HCT116 (cell line): ENCODE measurements around the gene FTO. TPM values are rescaled to one million over a fixed set of nuclear protein-coding genes. Genes with fewer than 3 reads are reported as not detected.

Source experiments
- ATAC-seq: fragments of 200-7000 bp; cut with Tn5 transposase; 2 replicates; pipeline ENCODE4 v1.9.1; 2020; ENCODE audit warnings: mild to moderate bottlenecking, moderate library complexity
- BruUV-seq: library from RNA; stranded (reverse); fragments of 400-500 nt; replicated peaks from 2 replicates; lab custom pipeline; 2021; lab: Mats Ljungman, UMichigan
- CTCF ChIA-PET: fragments of 300-600 bp; sonication (Branson Sonifier 250); formaldehyde crosslinking; loops from one replicate; lab custom pipeline; 2021; ENCODE audit warnings: antibody characterized with exemption; lab: Charles Lee
- POLR2A ChIA-PET: fragments of 300-600, 350-600 bp; sonication (Branson Sonifier 250); formaldehyde crosslinking; loops from one replicate; lab custom pipeline; 2021; ENCODE audit warnings: antibody characterized with exemption; lab: Charles Lee
- RAD21 ChIA-PET, 2 experiments: fragments of 300-600 bp; sonication (Branson Sonifier 250); formaldehyde crosslinking; loops; one replicate each; lab custom pipeline; 2023; ENCODE audit warnings: low total read pairs in 2 of 2; ENCODE audit not compliant: uncharacterized antibody in 2 of 2, unreplicated experiment in 2 of 2, low non-redundant PET in 1 of 2; lab: Charles Lee
- DNase-seq: peaks from one replicate; pipeline ENCODE4 v3.0.0-alpha.2; 2010; ENCODE audit warnings: low read depth, low spot score
- H2AFZ ChIP-seq: fragments of 200-600 bp; shearing (Covaris generic), sonication (generic); 2 replicates; pipeline ENCODE4 v1.6.1; 2017; ENCODE audit warnings: low read depth, mixed run types, mixed read lengths, antibody characterized with exemption, low read length; ENCODE audit not compliant: poor library complexity, severe bottlenecking
- H3K27ac ChIP-seq: 2 replicates; pipeline ENCODE4 v1.5.1; 2012; ENCODE audit warnings: low read depth, low read length
- H3K27me3 ChIP-seq: fragments of 200-600 bp; sonication (generic); 2 replicates; pipeline ENCODE4 v1.6.1; 2016; ENCODE audit warnings: mixed run types, low read length, mixed read lengths; ENCODE audit not compliant: insufficient read depth
- H3K36me3 ChIP-seq, 2 experiments: fragments of 200-500 bp in 1 of 2; fragments of 200-600 bp in 1 of 2; sonication (Bioruptor generic) in 1 of 2; sonication (generic) in 1 of 2; 2 replicates each; pipeline versions ENCODE4 v1.5.1 to v1.6.1; 2014 to 2016; ENCODE audit warnings: low read length in 2 of 2, inconsistent platforms in 1 of 2, mixed read lengths in 1 of 2, mixed run types in 1 of 2; ENCODE audit not compliant: insufficient read depth in 2 of 2, control insufficient read depth in 1 of 2
- H3K4me1 ChIP-seq, 2 experiments: fragments of 200-600 bp in 1 of 2; sonication (generic) in 1 of 2; 2 replicates each; pipeline versions ENCODE4 v1.5.1 to v1.6.1; 2012 to 2017; ENCODE audit warnings: low read length in 2 of 2, inconsistent platforms in 1 of 2, mild to moderate bottlenecking in 1 of 2, mixed read lengths in 1 of 2, mixed run types in 1 of 2, moderate library complexity in 1 of 2; ENCODE audit not compliant: insufficient read depth in 2 of 2, control insufficient read depth in 1 of 2
- H3K4me2 ChIP-seq: fragments of 200-600 bp; sonication (generic); 2 replicates; pipeline ENCODE4 v1.6.1; 2017; ENCODE audit warnings: mixed run types, low read length, mixed read lengths
- H3K4me3 ChIP-seq, 2 experiments: fragments of 200-600 bp in 1 of 2; sonication (generic) in 1 of 2; replicated peaks in 1 of 2; 2 replicates each; pipeline ENCODE4 v1.5.1; 2011 to 2016; ENCODE audit warnings: low read length in 2 of 2, control low read depth in 1 of 2, low read depth in 1 of 2, mild to moderate bottlenecking in 1 of 2, mixed read lengths in 1 of 2, mixed run types in 1 of 2
- H3K79me2 ChIP-seq: fragments of 200-600 bp; sonication (generic); 2 replicates; pipeline ENCODE4 v1.6.1; 2017; ENCODE audit warnings: mild to moderate bottlenecking, mixed run types, low read length, moderate library complexity, mixed read lengths; ENCODE audit not compliant: insufficient read depth
- H3K9ac ChIP-seq: fragments of 200-600 bp; sonication (generic); 2 replicates; pipeline ENCODE4 v1.6.1; 2016; ENCODE audit warnings: low read length, mixed read lengths
- H3K9me2 ChIP-seq: fragments of 200-600 bp; sonication (generic), shearing (Covaris generic); 2 replicates; pipeline ENCODE4 v1.6.1; 2017; ENCODE audit warnings: mixed run types, mild to moderate bottlenecking, moderate library complexity; ENCODE audit not compliant: insufficient read depth
- H3K9me3 ChIP-seq, 2 experiments: fragments of 200-500 bp in 1 of 2; fragments of 200-600 bp in 1 of 2; sonication (Bioruptor generic) in 1 of 2; sonication (generic) in 1 of 2; 2 replicates each; pipeline ENCODE4 v1.6.1; 2014 to 2017; ENCODE audit warnings: low read length in 2 of 2, mixed read lengths in 2 of 2, inconsistent platforms in 1 of 2, low read depth in 1 of 2, mild to moderate bottlenecking in 1 of 2, mixed run types in 1 of 2, moderate library complexity in 1 of 2; ENCODE audit not compliant: control insufficient read depth in 1 of 2, insufficient read depth in 1 of 2
- H4K20me1 ChIP-seq: fragments of 200-600 bp; sonication (generic), shearing (Covaris generic); 2 replicates; pipeline ENCODE4 v1.6.1; 2017; ENCODE audit warnings: mixed run types, mild to moderate bottlenecking, moderate library complexity; ENCODE audit not compliant: insufficient read depth
- CEBPB ChIP-seq: IDR thresholded peaks from 2 replicates; pipeline ENCODE4 v1.6.1; 2012; ENCODE audit warnings: low read depth
- EGR1 ChIP-seq: IDR thresholded peaks from 2 replicates; pipeline ENCODE4 v1.6.1; 2012; ENCODE audit warnings: low read depth
- EZH2 ChIP-seq: fragments of 200-600 bp; sonication (generic); IDR thresholded peaks from 2 replicates; pipeline ENCODE4 v1.6.1; 2017; ENCODE audit warnings: antibody characterized with exemption, mixed run types
- EZH2phosphoT487 ChIP-seq: fragments of 200-600 bp; IDR thresholded peaks from 2 replicates; pipeline ENCODE4 v1.6.1; 2018; ENCODE audit warnings: antibody characterized with exemption, borderline replicate concordance
- FOSL1 ChIP-seq: IDR thresholded peaks from 2 replicates; pipeline ENCODE4 v1.6.1; 2012; ENCODE audit warnings: low read depth
- JUND ChIP-seq: IDR thresholded peaks from 2 replicates; pipeline ENCODE4 v1.6.1; 2012
- RAD21 ChIP-seq: IDR thresholded peaks from 2 replicates; pipeline ENCODE4 v1.6.1; 2012; ENCODE audit warnings: low read depth, mild to moderate bottlenecking
- SRF ChIP-seq: IDR thresholded peaks from 2 replicates; pipeline ENCODE4 v1.6.1; 2012; ENCODE audit warnings: low read depth
- TCF7L2 ChIP-seq: IDR thresholded peaks from 2 replicates; pipeline ENCODE4 v1.7.0; 2011; ENCODE audit warnings: borderline replicate concordance, inconsistent platforms; ENCODE audit not compliant: insufficient read depth, insufficient read length; ENCODE audit errors: extremely low read depth
- ZBTB33 ChIP-seq: IDR thresholded peaks from 2 replicates; pipeline ENCODE4 v1.6.1; 2011; ENCODE audit warnings: mild to moderate bottlenecking, low read length, moderate library complexity; ENCODE audit not compliant: insufficient replicate concordance; ENCODE audit errors: extremely low read depth
- ZFX ChIP-seq: fragments of 450-650 bp; IDR thresholded peaks from 2 replicates; pipeline ENCODE4 v1.6.1; 2017
- ZNF274 ChIP-seq: fragments of 200-500 bp; sonication (Bioruptor generic); IDR thresholded peaks from 2 replicates; pipeline ENCODE4 v1.6.1; 2014; ENCODE audit warnings: mild to moderate bottlenecking, low read depth, low read length, inconsistent platforms
- intact Hi-C: fragments of 100-400 bp; cut with micrococcal nuclease; formaldehyde crosslinking; loops from 2 replicates; pipeline ENCODE4 v1.10.0; 2022
- total RNA-seq: library from RNA; stranded (reverse); gene quantifications from one replicate; pipeline ENCODE4 v1.2.1, GENCODE V29; 2021; ENCODE audit not compliant: unreplicated experiment
- TF ChIP-seq, protein P1 (sequence below), 3 experiments: fragments of 200-600 bp in 1 of 3; sonication (generic) in 1 of 3; IDR thresholded peaks in 2 of 3; conservative IDR thresholded peaks in 1 of 3; 2 replicates each; pipeline ENCODE4 v1.5.1; 2012 to 2017; ENCODE audit warnings: low read depth in 2 of 3, low read length in 2 of 3, antibody characterized with exemption in 1 of 3, borderline replicate concordance in 1 of 3, control low read depth in 1 of 3, mild to moderate bottlenecking in 1 of 3, mixed read lengths in 1 of 3, mixed run types in 1 of 3, moderate library complexity in 1 of 3; ENCODE audit not compliant: insufficient read depth in 1 of 3
- TF ChIP-seq, protein P2 (sequence below): IDR thresholded peaks from 2 replicates; pipeline ENCODE4 v1.6.1; 2012

FTO gene
- total RNA-seq, 1 experiment from 2014 or later, result 55.2 TPM

- H3K27ac ChIP-seq, result no peak overlapping the region
- no peaks in the 10 kb centered on the region for H3K27me3 ChIP-seq
- TF ChIP-seq SRF, result no peak
- no peak for TF ChIP-seq ZFX
- TF ChIP-seq, protein P1, sequence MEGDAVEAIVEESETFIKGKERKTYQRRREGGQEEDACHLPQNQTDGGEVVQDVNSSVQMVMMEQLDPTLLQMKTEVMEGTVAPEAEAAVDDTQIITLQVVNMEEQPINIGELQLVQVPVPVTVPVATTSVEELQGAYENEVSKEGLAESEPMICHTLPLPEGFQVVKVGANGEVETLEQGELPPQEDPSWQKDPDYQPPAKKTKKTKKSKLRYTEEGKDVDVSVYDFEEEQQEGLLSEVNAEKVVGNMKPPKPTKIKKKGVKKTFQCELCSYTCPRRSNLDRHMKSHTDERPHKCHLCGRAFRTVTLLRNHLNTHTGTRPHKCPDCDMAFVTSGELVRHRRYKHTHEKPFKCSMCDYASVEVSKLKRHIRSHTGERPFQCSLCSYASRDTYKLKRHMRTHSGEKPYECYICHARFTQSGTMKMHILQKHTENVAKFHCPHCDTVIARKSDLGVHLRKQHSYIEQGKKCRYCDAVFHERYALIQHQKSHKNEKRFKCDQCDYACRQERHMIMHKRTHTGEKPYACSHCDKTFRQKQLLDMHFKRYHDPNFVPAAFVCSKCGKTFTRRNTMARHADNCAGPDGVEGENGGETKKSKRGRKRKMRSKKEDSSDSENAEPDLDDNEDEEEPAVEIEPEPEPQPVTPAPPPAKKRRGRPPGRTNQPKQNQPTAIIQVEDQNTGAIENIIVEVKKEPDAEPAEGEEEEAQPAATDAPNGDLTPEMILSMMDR (IDR thresholded peaks at IDR 0.05 in 2 of 3, conservative IDR thresholded peaks at IDR 0.05 in 1 of 3; ENCODE audit: borderline replicate concordance in 1 of 3, insufficient read depth in 1 of 3, low read depth in 2 of 3, low read length in 2 of 3), result no peak
- no peak for TF ChIP-seq RAD21
- no peak for TF ChIP-seq EZH2
- TF ChIP-seq ZNF274, result no peak
- no peak for TF ChIP-seq TCF7L2
- H3K9me2 ChIP-seq, result no peaks in the 10 kb centered on the region
- H3K36me3 ChIP-seq, result no peaks in the 10 kb centered on the region
- H3K4me2 ChIP-seq, result no peak overlapping the region
- no peaks in the 10 kb centered on the region for H3K9me3 ChIP-seq
- DNase-seq (no peak), ATAC-seq (no peak)
- no TSS peak for BruUV-seq
- H3K4me1 ChIP-seq, result no peaks in the 10 kb centered on the region
- no peak overlapping the region for H2AFZ ChIP-seq
- no peaks in the 10 kb centered on the region for H3K79me2 ChIP-seq
- CTCF ChIA-PET, result no interaction called here
- RAD21 ChIA-PET, result no interaction called here
- intact Hi-C loops, result no loop called here
- no peak overlapping the region for H3K4me3 ChIP-seq
- H3K9ac ChIP-seq, result no peak overlapping the region
- no peaks in the 10 kb centered on the region for H4K20me1 ChIP-seq
- POLR2A ChIA-PET, result no interaction called here
Observed at GRCh38 chr16:53973021-53973420, 269.1 kb downstream of the FTO start.

- Histone ChIP-seq H3K9me2 (no peaks in the 10 kb centered on the region), H3K9me3 (no peaks in the 10 kb centered on the region), H3K4me3 (no peak overlapping the region), H3K36me3 (no peaks in the 10 kb centered on the region), H3K4me2 (no peak overlapping the region), H3K4me1 (no peaks in the 10 kb centered on the region), H4K20me1 (no peaks in the 10 kb centered on the region), H3K79me2 (no peaks in the 10 kb centered on the region), H3K27ac (no peak overlapping the region), H3K9ac (no peak overlapping the region), H3K27me3 (no peaks in the 10 kb centered on the region), H2AFZ (no peak overlapping the region)
- no TSS peak for BruUV-seq
- no peak for ATAC-seq
- POLR2A ChIA-PET, result no interaction called here
- CTCF ChIA-PET, result no interaction called here
- intact Hi-C loops, result no loop called here
- DNase-seq, result no peak
- RAD21 ChIA-PET, result no interaction called here
- TF ChIP-seq, protein P2, sequence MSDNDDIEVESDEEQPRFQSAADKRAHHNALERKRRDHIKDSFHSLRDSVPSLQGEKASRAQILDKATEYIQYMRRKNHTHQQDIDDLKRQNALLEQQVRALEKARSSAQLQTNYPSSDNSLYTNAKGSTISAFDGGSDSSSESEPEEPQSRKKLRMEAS, result no peak
- TF ChIP-seq CEBPB, result no peak
- no peak for TF ChIP-seq EGR1
- no peak for TF ChIP-seq EZH2phosphoT487
- TF ChIP-seq ZBTB33, result no peak
- no peak for TF ChIP-seq TCF7L2
- no peak for TF ChIP-seq RAD21
- no peak for TF ChIP-seq JUND
- TF ChIP-seq ZNF274, result no peak
- no peak for TF ChIP-seq EZH2
- TF ChIP-seq FOSL1, result no peak
Observed at GRCh38 chr16:53974484-53975080, 270.6 kb downstream of the FTO start.
